Coronary artery (tissue), 2 donors: ENCODE results near the gene SEMA4A.
A peak's percentile ranks its signal among the peaks of the same experiment; 100 is the strongest.

Experiments
- DNase-seq: peaks from one replicate; pipeline ENCODE4 v3.0.0-alpha.2; 2017; ENCODE audit warnings: low spot score
- H3K27ac ChIP-seq, 2 donors: fragments of 200-600 bp; sonication (generic); one replicate each; pipeline ENCODE4 v1.5.1; 2016 to 2019
- H3K4me3 ChIP-seq: fragments of 200-600 bp; sonication (generic); 2 replicates; pipeline ENCODE4 v1.5.1; 2016; ENCODE audit warnings: mild to moderate bottlenecking, moderate library complexity
- TF ChIP-seq, protein P1 (sequence below): fragments of 200-600 bp; sonication (generic); IDR thresholded peaks from one replicate; pipeline ENCODE4 v1.5.1; 2019; ENCODE audit warnings: antibody characterized with exemption

Gene SEMA4A

DNA sequence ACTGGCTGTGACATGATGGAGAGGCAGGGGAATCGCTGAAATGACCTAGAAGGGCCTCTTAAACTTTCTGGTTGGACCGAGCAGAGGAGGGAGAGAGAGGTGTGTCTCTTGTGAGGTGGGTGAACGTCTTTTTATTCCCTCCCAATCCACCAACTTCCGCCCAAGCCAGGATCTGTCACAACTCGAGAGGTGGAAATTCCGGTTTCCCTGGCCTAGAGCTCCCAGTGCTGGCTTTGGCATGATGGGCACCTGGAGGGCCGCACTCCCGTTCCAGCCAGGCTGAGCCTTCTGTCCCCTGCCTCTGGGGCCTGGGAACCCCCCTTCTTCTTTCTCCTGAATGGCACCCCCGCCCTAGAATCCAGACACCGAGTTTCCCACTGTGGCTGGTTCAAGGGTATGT lies at the start of gene SEMA4A:
SEMA4A (plus strand) TSS at position 224 of the 400 bp plus-strand sequence. CDS start 994 bp downstream, outside the sequence.
- H3K27ac ChIP-seq = no peak within 1 kb of the TSS

DNA sequence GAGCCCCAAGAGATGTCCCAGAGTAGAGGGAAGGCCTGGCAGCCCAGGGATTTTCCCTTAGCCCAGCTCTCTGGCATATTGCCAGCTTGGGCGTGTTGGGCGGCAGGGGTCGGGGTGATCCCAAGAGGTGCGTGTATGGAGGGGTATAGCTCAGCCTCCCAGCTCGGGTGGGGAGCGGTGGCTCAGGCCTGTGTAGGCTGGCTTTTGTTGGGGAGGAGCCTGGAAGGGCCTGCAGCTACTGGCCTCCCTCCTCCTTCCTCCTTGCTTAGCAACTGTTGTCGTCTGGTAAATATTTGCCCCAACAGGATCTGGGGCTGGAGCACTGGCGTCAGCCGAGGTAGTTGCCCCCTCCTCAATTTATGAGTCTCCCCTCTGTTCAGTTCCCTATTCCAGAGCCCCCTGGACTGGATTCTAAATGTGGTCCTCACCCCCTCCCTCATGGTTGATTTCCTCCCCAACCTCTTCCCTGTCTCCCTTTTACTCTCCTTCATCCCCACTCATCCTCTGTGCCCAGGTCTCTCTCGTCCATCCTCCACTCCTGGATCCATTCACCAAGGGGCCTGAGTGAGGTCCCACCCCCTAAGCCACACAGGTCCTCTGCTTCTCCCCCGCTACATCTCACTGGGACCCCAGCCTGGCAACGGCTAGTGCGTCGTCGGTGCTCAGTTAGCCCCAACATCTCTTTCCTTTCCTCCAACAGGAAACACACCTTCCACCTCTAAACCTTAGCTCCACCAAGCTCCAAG lies 49.1 kb upstream of the SEMA4A start:
- Histone ChIP-seq H3K27ac (peak overlapping the region; percentile 86 to 95), H3K4me3 (peak overlapping the region; percentile 60)
- TF ChIP-seq, protein P1, sequence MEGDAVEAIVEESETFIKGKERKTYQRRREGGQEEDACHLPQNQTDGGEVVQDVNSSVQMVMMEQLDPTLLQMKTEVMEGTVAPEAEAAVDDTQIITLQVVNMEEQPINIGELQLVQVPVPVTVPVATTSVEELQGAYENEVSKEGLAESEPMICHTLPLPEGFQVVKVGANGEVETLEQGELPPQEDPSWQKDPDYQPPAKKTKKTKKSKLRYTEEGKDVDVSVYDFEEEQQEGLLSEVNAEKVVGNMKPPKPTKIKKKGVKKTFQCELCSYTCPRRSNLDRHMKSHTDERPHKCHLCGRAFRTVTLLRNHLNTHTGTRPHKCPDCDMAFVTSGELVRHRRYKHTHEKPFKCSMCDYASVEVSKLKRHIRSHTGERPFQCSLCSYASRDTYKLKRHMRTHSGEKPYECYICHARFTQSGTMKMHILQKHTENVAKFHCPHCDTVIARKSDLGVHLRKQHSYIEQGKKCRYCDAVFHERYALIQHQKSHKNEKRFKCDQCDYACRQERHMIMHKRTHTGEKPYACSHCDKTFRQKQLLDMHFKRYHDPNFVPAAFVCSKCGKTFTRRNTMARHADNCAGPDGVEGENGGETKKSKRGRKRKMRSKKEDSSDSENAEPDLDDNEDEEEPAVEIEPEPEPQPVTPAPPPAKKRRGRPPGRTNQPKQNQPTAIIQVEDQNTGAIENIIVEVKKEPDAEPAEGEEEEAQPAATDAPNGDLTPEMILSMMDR = no peak
- peak; percentile 96 for DNase-seq

More for the DNA sequence above, at the start of gene SEMA4A:
- TF ChIP-seq, protein P1 = no peak
- no peak within 1 kb of the TSS for H3K4me3 ChIP-seq
- no peak for DNase-seq

DNA sequence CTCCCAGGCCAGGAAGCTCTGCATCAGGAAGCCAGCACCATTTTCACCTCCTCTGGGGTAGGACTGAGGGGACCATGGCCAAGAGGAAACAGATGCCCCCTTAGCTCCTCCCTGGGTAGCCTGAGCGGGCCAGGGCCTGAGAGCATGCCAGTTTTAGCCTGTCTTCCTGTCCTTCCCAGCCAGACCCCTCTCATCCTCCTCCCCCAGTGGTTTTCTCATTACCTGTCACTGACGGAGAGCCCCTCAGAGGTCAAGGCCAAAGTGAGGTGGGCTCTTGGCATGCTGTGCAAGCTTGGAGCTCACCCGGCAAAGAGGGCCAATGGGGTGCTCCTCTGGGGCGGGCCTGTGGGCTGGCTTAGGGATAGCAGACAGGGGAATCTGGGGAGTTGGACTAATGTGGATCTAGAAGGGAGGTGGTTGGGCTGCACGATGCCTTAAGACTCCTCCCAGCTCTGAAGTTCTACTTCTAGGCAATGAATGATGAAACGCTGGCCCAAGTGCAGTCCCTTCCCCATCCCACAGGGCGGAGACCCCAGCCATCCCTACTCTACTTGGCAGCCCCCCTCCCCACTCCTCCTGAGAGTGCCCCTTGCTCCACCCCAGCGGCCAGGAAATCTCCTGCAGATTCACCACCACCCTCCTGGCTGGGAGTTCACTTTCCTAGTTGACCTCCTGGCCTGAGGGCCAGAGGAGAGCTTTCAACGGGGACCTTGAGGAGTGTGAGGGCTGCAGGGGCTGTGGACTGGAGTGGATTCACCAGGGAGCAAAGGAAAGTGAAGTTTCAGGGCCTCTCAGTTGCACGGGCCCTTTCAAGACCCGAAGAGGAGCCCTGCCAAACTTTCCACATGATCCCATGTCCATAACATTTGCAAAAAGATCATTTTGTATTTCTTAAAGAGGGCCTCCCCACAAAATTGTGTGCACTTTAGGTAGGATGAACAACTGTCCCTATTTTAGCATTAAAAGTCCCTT lies 48.2 kb upstream of the SEMA4A start:
- TF ChIP-seq, protein P1 = no peak
- DNase-seq = no peak
- H3K27ac ChIP-seq = peak overlapping the region; percentile 86 to 95
- H3K4me3 ChIP-seq = peak overlapping the region; percentile 60

DNA sequence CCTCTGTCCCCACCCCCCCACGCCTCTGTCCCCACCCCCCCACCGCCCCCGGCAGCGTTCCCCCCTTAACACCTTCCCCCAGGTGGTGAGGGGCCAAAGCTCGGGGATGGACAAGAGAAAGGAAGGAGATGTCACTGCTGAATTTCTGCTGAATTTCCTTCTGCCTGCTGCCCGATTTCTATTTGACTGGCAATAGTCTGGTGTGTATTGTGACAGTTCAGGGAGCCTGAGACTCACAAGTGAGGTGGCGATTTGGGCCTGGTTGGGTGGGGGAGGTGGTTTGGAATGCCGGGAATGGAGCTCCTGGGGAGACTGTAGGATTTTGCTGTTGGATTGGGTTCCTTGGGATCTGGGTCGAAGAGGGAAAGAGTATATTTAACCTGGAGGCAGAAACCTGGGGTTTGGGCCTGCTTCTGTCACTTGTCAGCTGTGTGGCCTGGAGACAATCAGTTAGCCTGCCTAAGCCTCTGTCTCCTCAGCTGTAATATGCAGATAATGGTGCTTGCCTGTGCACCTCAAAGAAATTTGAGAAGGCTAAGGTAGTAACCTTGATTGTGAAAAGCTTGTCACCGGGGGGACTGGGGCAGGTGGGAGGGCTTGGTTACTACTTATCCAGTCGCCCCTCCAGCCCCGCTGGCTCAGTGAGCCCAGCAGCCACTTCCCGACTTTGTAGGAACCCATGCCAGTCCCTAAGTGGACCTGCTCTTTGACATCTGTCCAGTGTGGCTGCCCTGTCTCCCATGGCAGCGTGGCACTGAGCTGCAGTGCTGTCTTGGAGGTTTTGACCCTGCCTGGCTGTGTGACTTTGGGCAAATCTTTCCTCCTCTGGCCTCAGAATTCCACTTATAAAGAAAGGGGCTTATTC lies 46.5 kb upstream of the SEMA4A start:
- peak overlapping the region; percentile 60 for H3K4me3 ChIP-seq
- TF ChIP-seq, protein P1 = no peak
- H3K27ac ChIP-seq = peak overlapping the region; percentile 86 to 95
- no peak for DNase-seq

DNA sequence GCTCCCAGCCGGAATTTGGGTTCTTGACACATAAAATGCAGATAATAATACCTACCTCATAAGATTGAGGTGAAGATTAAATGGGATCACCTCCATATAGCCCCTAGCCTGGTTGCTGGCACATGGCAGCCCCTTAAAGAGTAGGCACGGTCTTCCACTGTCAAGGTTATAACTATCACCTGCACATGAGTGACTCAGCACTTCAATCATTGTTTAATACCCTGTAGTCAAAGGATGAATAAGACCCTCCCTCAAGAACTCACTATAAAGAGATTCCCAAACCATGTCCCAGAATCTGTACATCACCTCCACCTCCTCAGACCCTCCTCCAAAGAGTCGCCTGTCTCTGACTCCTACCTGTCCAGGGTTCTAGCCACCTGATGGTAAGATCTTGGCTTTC lies 45.3 kb upstream of the SEMA4A start:
- H3K27ac ChIP-seq = peak overlapping the region in 1 of 2 donors; percentile 95
- TF ChIP-seq, protein P1 = no peak
- DNase-seq = no peak
- no peak overlapping the region for H3K4me3 ChIP-seq

DNA sequence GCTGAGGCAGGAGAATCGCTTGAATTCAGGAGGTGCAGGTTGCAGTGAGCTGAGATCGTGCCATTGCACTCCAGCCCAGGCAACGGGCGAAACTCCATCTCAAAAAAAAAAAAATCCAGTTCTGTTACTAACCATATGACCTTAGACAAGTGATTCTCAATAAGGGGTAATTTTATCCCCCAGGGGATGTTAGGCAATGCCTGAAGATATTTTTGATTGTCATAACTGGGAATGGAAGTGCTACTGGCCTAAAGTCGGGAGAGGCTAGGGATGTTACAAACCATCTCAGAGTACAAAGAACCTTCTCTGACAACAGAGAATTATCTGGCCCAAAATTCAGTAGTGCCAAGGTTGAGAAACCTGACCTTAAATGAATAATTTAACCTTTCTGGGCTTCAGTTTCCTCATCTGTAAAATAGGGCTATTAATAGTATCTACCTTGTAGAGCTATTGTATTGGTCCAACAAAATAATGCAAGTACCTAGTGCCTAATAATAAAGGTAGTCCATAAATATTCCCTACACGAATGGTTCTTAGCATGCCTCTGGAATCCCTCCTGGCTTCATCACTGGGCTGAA lies 44.6 kb upstream of the SEMA4A start:
- DNase-seq = no peak
- Histone ChIP-seq H3K27ac (peak overlapping the region in 1 of 2 donors; percentile 95), H3K4me3 (no peak overlapping the region)
- TF ChIP-seq, protein P1 = no peak
